K562 (cell line): ENCODE measurements around the gene FAAP100. TPM values are rescaled to one million over a fixed set of nuclear protein-coding genes. Genes with fewer than 3 reads are reported as not detected.

Experiments used
- ATAC-seq: fragments of 200-7000 bp; cut with Tn5 transposase; 3 replicates; pipeline ENCODE4 v1.9.1; 2020; ENCODE audit warnings: moderate library complexity
- BruUV-seq: library from RNA; stranded (reverse); fragments of 400-500 nt; replicated peaks from 2 replicates; lab custom pipeline; 2021; lab: Mats Ljungman, UMichigan
- CTCF ChIA-PET: fragments of 300-600 bp; formaldehyde crosslinking; extraction: SDS; loops from one replicate; lab custom pipeline; 2021; ENCODE audit warnings: low intra/inter-chr PET ratio; lab: Yijun Ruan, JAX
- POLR2A ChIA-PET: fragments of 300-600, 350-650 bp; sonication (Branson Sonifier 250); formaldehyde crosslinking; extraction: SDS; loops from one replicate; lab custom pipeline; 2021; ENCODE audit warnings: antibody characterized with exemption, inconsistent platforms; lab: Yijun Ruan, JAX
- DNase-seq, 4 experiments: peaks; one replicate each; pipeline versions ENCODE4 v3.0.0 to v3.0.0-alpha.2; 2011 to 2018; ENCODE audit warnings: low spot score in 3 of 4, mixed read lengths in 3 of 4; ENCODE audit errors: extremely low read depth in 1 of 4
- FAIRE-seq: peaks from 2 replicates; lab custom pipeline; 2011; peaks lifted over from hg19 to GRCh38; lab: Jason Lieb, UNC
- H2AFZ ChIP-seq: 2 replicates; pipeline ENCODE4 v1.6.0; 2011; ENCODE audit warnings: low read depth, low read length, control low read depth, inconsistent platforms
- H3K27ac ChIP-seq: fragments of 200-600 bp; 3 replicates; pipeline ENCODE4 v1.8.0; 2011; ENCODE audit warnings: low read depth, mild to moderate bottlenecking, control low read depth, inconsistent platforms, low read length, moderate library complexity, mixed read lengths; ENCODE audit errors: extremely low read depth
- H3K27me3 ChIP-seq, 2 experiments: fragments of 300-600 bp in 1 of 2; 2 replicates in 1 of 2; 3 replicates in 1 of 2; pipeline versions ENCODE4 v1.6.0 to v1.8.0; 2011; ENCODE audit warnings: inconsistent platforms in 2 of 2, low read length in 2 of 2, mild to moderate bottlenecking in 1 of 2, mixed read lengths in 1 of 2, moderate library complexity in 1 of 2; ENCODE audit not compliant: control insufficient read depth in 2 of 2, insufficient read depth in 2 of 2
- H3K36me3 ChIP-seq: fragments of 300-600 bp; 3 replicates; pipeline ENCODE4 v1.8.0; 2011; ENCODE audit warnings: mild to moderate bottlenecking, low read length, inconsistent platforms; ENCODE audit not compliant: control insufficient read depth, insufficient read depth
- H3K4me1 ChIP-seq, 2 experiments: fragments of 200-600 bp in 1 of 2; replicated peaks in 1 of 2; 2 replicates in 1 of 2; 3 replicates in 1 of 2; pipeline versions ENCODE4 v1.5.1 to v1.8.0; 2011; ENCODE audit warnings: inconsistent platforms in 2 of 2, low read length in 2 of 2, mild to moderate bottlenecking in 1 of 2, mixed read lengths in 1 of 2, moderate library complexity in 1 of 2; ENCODE audit not compliant: control insufficient read depth in 2 of 2, insufficient read depth in 2 of 2
- H3K4me2 ChIP-seq: 2 replicates; pipeline ENCODE4 v1.6.1; 2011; ENCODE audit warnings: low read length, control low read depth, inconsistent platforms, mixed read lengths; ENCODE audit not compliant: insufficient read depth
- H3K4me3 ChIP-seq: fragments of 200-600 bp; sonication (generic), shearing (Covaris generic); 2 replicates; pipeline ENCODE4 v1.5.1; 2016; ENCODE audit warnings: control low read depth, inconsistent platforms
- H3K79me2 ChIP-seq: fragments of 200-600 bp; 3 replicates; pipeline ENCODE4 v1.8.0; 2011; ENCODE audit warnings: low read length, inconsistent platforms; ENCODE audit not compliant: control insufficient read depth, insufficient read depth
- H3K9ac ChIP-seq, 2 experiments: 2 replicates each; pipeline versions ENCODE4 v1.6.0 to v1.6.1; 2011; ENCODE audit warnings: low read depth in 2 of 2, low read length in 2 of 2, control low read depth in 1 of 2, inconsistent platforms in 1 of 2, mild to moderate bottlenecking in 1 of 2, mixed read lengths in 1 of 2; ENCODE audit not compliant: insufficient read depth in 1 of 2
- H3K9me1 ChIP-seq: one replicate; pipeline ENCODE4 v1.6.0; 2011; ENCODE audit warnings: inconsistent platforms, mild to moderate bottlenecking, low read length, moderate library complexity; ENCODE audit not compliant: control insufficient read depth, insufficient read depth
- H3K9me3 ChIP-seq: replicated peaks from 2 replicates; pipeline ENCODE4 v1.5.1; 2011; ENCODE audit warnings: low read depth, low read length, inconsistent platforms; ENCODE audit not compliant: control insufficient read depth, insufficient read depth
- H4K20me1 ChIP-seq: replicated peaks from 2 replicates; pipeline ENCODE4 v1.6.1; 2011; ENCODE audit warnings: low read length, inconsistent platforms, mixed read lengths; ENCODE audit not compliant: control insufficient read depth, insufficient read depth
- DMBX1 ChIP-seq: fragments of 250-450 bp; sonication (Bioruptor Pico); IDR thresholded peaks from 2 replicates; pipeline ENCODE4 v1.8.0; 2022; ENCODE audit warnings: inconsistent platforms, mild to moderate bottlenecking, moderate library complexity, borderline replicate concordance
- EWSR1 ChIP-seq: fragments of 450-650 bp; IDR thresholded peaks from 2 replicates; pipeline ENCODE4 v1.6.1; 2018; ENCODE audit warnings: borderline replicate concordance, mild to moderate bottlenecking, low read depth, moderate library complexity; ENCODE audit not compliant: partially characterized antibody
- NFIC ChIP-seq: fragments of 450-650 bp; IDR thresholded peaks from 2 replicates; pipeline ENCODE4 v1.6.1; 2017; ENCODE audit warnings: mild to moderate bottlenecking, inconsistent platforms
- PHF8 ChIP-seq: fragments of 200-600 bp; sonication (generic); IDR thresholded peaks from 2 replicates; pipeline ENCODE4 v1.6.1; 2012; ENCODE audit warnings: mixed run types, mild to moderate bottlenecking, inconsistent platforms, low read length, moderate library complexity, borderline replicate concordance
- RBFOX2 ChIP-seq: fragments of 200-400 bp; formaldehyde crosslinking; IDR thresholded peaks from 2 replicates; pipeline ENCODE4 v1.6.1; 2017; ENCODE audit warnings: low read depth, mild to moderate bottlenecking, low read length, moderate library complexity
- ZNF133 ChIP-seq: fragments of 250-450 bp; sonication (Bioruptor Pico); IDR thresholded peaks from 2 replicates; pipeline ENCODE4 v1.4.0; 2020; ENCODE audit warnings: mild to moderate bottlenecking
- WGBS: fragments of 100-300 bp; shearing (Covaris generic); methylation state at CpG from one replicate; pipeline ENCODE4 v1.1.6; 2016; ENCODE audit warnings: low coverage, mixed read lengths; ENCODE audit not compliant: insufficient coverage; ENCODE audit errors: missing lambda C conversion rate; 5-methylcytosine and 5-hydroxymethylcytosine counted together
- in situ Hi-C: fragments of 300-500 bp; cut with MboI; formaldehyde crosslinking; loops from 4 replicates; pipeline ENCODE4 v1.15.0; 2018; ENCODE audit warnings: inconsistent platforms, mixed read lengths
- intact Hi-C: fragments of 100-400 bp; cut with micrococcal nuclease; formaldehyde crosslinking; loops from 2 replicates; pipeline ENCODE4 v1.14.2; 2022
- polyA plus RNA-seq, 8 experiments: library from polyadenylated mRNA; depleted of rRNA in 4 of 8; stranded (reverse) in 5 of 8; unstranded in 3 of 8; fragments of >200 nt; fragmentation: Nextera tagmentation in 2 of 8; fragmentation: Illumina TruSeq in 1 of 8; extraction: Ambion mirVana in 2 of 8; extraction: Trizol in 1 of 8; gene quantifications; 2 replicates each; pipeline versions ENCODE4 v1.2.1 to v1.2.3, GENCODE V29; 2011 to 2014; ENCODE audit warnings: inconsistent platforms in 1 of 8, missing spikeins in 1 of 8
- total RNA-seq, 7 experiments: library from RNA; depleted of rRNA in 6 of 7; stranded (reverse); fragments of >200 nt in 6 of 7; fragmentation: Illumina TruSeq in 2 of 7; extraction: Trizol in 2 of 7; gene quantifications; 2 replicates each; pipeline versions ENCODE4 v1.2.1 to v1.2.3, GENCODE V29; 2011 to 2021; ENCODE audit warnings: low replicate concordance in 1 of 7

Gene FAAP100
- total and polyA plus RNA-seq, 9 of the 15 experiments (the other 6 are each of a cell fraction or from before 2014, with no cell fraction given): 0.31 to 51.2 (median 12.6) TPM

GRCh38 chr17:81546906-81547613 is 5.1 kb downstream of the FAAP100 start:
- H3K4me3 ChIP-seq: no peak overlapping the region
- CTCF ChIA-PET: no interaction called here
- peaks cover 8 to 41% of the 10 kb centered on the region in 2 experiments; a peak in 4 of 5 replicates for H3K4me1 ChIP-seq
- peak overlapping the region in 1 of 2 experiments; percentile 20; a peak in 1 of 4 replicates for H3K9ac ChIP-seq
- ATAC-seq (no peak), FAIRE-seq (no peak), DNase-seq (no peak)
- peaks cover 32% of the 10 kb centered on the region for H3K79me2 ChIP-seq
- no peaks in the 10 kb centered on the region for H3K27me3 ChIP-seq
- H3K36me3 ChIP-seq: peaks cover 85% of the 10 kb centered on the region
- in situ Hi-C loops: no loop called here
- no TSS peak for BruUV-seq
- H4K20me1 ChIP-seq: peaks cover 12% of the 10 kb centered on the region; the same call in 1 of the 2 replicates
- 89% methylated on average over 35 of the region's 36 CpGs for WGBS
- H3K9me1 ChIP-seq: peaks cover 4% of the 10 kb centered on the region
- no peak overlapping the region for H3K4me2 ChIP-seq
- POLR2A ChIA-PET: interaction anchor here (1.1 kb wide), 1 partner anchor 29 kb away, joined by 3 read pairs; no protein-coding TSS in a partner anchor
- H3K27ac ChIP-seq: no peak overlapping the region
- H3K9me3 ChIP-seq: no peaks in the 10 kb centered on the region
- H2AFZ ChIP-seq: no peak overlapping the region
- intact Hi-C loops: no loop called here
- TF ChIP-seq EWSR1: no peak
- no peak for TF ChIP-seq DMBX1 (CRISPR knock-in tag)
- TF ChIP-seq PHF8: no peak
- no peak for TF ChIP-seq ZNF133 (CRISPR knock-in tag)
- peak; percentile 49 for TF ChIP-seq RBFOX2
- peak; percentile 64 for TF ChIP-seq NFIC
